GM19328 (cell line): ENCODE data around the gene KRTAP4-6.
"Not testable (repeated sequence)": the region's sequence is repeated elsewhere in the genome, so short reads cannot be mapped to it uniquely, and the experiment has no call there.

Experiments
- ATAC-seq: cut with Tn5 transposase; IDR thresholded peaks from one replicate; pipeline ENCODE4 v1.9.1; 2021; ENCODE audit warnings: mild to moderate bottlenecking, moderate library complexity; ENCODE audit not compliant: unreplicated experiment

The KRTAP4-6 gene

GRCh38 chr17:41147531-41148204 is 7.3 kb upstream of the KRTAP4-6 start:
- ATAC-seq, result no peak

- no peak for ATAC-seq
These were observed 4.9 kb upstream of the KRTAP4-6 start for GRCh38 chr17:41145261-41145660.

- ATAC-seq, result no peak
These were observed 4.5 kb upstream of the KRTAP4-6 start for GRCh38 chr17:41144846-41145245.

GRCh38 chr17:41141361-41141760 is 1.0 kb upstream of the KRTAP4-6 start:
- no peak for ATAC-seq

- not testable (repeated sequence) for ATAC-seq
These were observed 479 bp downstream of the KRTAP4-6 start for GRCh38 chr17:41139865-41140264.

GRCh38 chr17:41133880-41134735 is 6.2 kb downstream of the KRTAP4-6 start:
- ATAC-seq, result no peak

- ATAC-seq, result no peak
These were observed 8.4 kb downstream of the KRTAP4-6 start for GRCh38 chr17:41131979-41132378.

- no peak for ATAC-seq
These were observed 13.0 kb downstream of the KRTAP4-6 start for GRCh38 chr17:41127371-41127770.

GRCh38 chr17:41126412-41126811 is 13.9 kb downstream of the KRTAP4-6 start:
- ATAC-seq, result no peak

- no peak for ATAC-seq
These were observed 15.3 kb downstream of the KRTAP4-6 start for GRCh38 chr17:41125064-41125463.

GRCh38 chr17:41123991-41124371 is 16.4 kb downstream of the KRTAP4-6 start, which contains the start of gene KRTAP4-12:
KRTAP4-12 (minus strand) TSS chr17:41124182; CDS start chr17:41124122, 60 bp downstream.
- ATAC-seq, result not testable (repeated sequence)

GRCh38 chr17:41123292-41123990 is 16.9 kb downstream of the KRTAP4-6 start:
- ATAC-seq, result not testable (repeated sequence)

GRCh38 chr17:41121742-41122141 is 18.6 kb downstream of the KRTAP4-6 start:
- ATAC-seq, result no peak

- ATAC-seq, result not testable (repeated sequence)
These were observed 20.4 kb downstream of the KRTAP4-6 start for GRCh38 chr17:41119696-41120690.

- no peak for ATAC-seq
These were observed 21.6 kb downstream of the KRTAP4-6 start for GRCh38 chr17:41118721-41119120.

GRCh38 chr17:41117846-41118386 is 22.4 kb downstream of the KRTAP4-6 start, which contains the start of gene KRTAP4-11:
KRTAP4-11 (minus strand) TSS chr17:41118373; CDS start chr17:41118315, 58 bp downstream.
- not testable (repeated sequence) for ATAC-seq

GRCh38 chr17:41116297-41116696 is 24.0 kb downstream of the KRTAP4-6 start:
- ATAC-seq, result no peak

GRCh38 chr17:41111151-41111885 is 29.0 kb downstream of the KRTAP4-6 start:
- ATAC-seq, result no peak
